Large intestine (tissue), 3 donors: ENCODE data around the gene ZSCAN12. TPM values are rescaled to one million over a fixed set of nuclear protein-coding genes. Genes with fewer than 3 reads are reported as not detected.

Source experiments
- DNase-seq, 2 donors: peaks; one replicate each; pipeline versions ENCODE4 v3.0.0 to v3.0.0-alpha.2; 2013
- H3K27ac ChIP-seq: one replicate; pipeline ENCODE4 v1.5.1; 2013; ENCODE audit warnings: low read length
- H3K27me3 ChIP-seq: 2 replicates; pipeline ENCODE4 v1.6.1; 2013; ENCODE audit warnings: low read length; ENCODE audit not compliant: control insufficient read depth, insufficient read depth
- H3K36me3 ChIP-seq: 2 replicates; pipeline ENCODE4 v1.6.1; 2013; ENCODE audit warnings: low read length; ENCODE audit not compliant: control insufficient read depth, insufficient read depth
- H3K4me1 ChIP-seq: one replicate; pipeline ENCODE4 v1.6.1; 2013; ENCODE audit warnings: low read length; ENCODE audit not compliant: control insufficient read depth, insufficient read depth
- H3K4me3 ChIP-seq: one replicate; pipeline ENCODE4 v1.5.1; 2013; ENCODE audit warnings: low read length
- H3K9me3 ChIP-seq: one replicate; pipeline ENCODE4 v1.6.1; 2013; ENCODE audit warnings: mild to moderate bottlenecking, low read depth, low read length, moderate library complexity; ENCODE audit not compliant: control insufficient read depth
- WGBS: methylation state at CpG from one replicate; pipeline ENCODE4 v1.1.5; 2013; ENCODE audit warnings: low lambda C conversion rate; ENCODE audit not compliant: insufficient coverage; 5-methylcytosine and 5-hydroxymethylcytosine counted together
- polyA plus RNA-seq: library from polyadenylated mRNA; unstranded; fragments of 120-200 nt; gene quantifications from one replicate; pipeline ENCODE4 v1.2.1, GENCODE V29; 2013

The ZSCAN12 gene
- polyA plus RNA-seq, 1 donor, result 7.7 TPM

DNA sequence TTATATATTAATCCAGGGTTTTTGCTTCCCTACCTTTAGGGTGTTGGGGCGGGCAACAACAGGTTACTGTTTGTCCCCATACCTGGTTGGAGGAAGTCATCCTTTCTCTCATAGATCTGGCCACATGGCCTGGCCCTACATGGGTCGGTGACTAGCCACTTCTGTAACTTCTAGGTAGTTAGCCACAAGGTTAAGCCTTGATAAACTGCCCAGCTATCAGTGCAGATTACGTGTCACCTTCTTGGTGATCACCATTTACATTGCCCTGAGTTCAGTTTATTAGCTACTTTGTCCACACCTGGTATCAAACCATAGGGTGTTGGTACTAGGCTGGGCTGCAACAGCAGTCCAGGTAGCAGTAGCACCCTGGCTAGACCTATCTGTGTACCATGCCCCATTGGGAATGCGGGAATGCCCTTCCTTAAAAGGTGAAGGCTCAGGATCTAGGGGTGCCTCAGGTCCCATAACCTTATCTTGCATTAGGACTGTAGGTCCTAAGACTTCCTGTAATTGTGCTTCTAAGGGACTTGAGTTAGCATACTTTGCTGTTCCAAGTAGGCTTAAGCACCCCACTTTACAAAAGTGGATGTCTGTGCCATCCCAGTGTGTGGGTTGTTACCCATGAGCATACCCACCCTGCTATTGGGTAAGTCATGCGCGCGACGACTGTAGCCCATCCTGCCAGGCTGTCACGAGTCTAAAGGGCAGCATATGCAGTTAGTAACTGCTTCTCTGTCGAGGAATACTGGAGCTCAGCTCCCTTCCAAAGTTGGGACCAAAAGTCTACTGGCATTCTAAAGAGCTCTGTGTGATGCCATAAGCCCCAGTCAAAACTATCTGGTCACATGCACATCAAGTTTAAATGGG lies 44.6 kb downstream of the ZSCAN12 start:
- H3K4me3 ChIP-seq, result no peak overlapping the region
- peaks cover 8% of the 10 kb centered on the region for H3K4me1 ChIP-seq

DNA sequence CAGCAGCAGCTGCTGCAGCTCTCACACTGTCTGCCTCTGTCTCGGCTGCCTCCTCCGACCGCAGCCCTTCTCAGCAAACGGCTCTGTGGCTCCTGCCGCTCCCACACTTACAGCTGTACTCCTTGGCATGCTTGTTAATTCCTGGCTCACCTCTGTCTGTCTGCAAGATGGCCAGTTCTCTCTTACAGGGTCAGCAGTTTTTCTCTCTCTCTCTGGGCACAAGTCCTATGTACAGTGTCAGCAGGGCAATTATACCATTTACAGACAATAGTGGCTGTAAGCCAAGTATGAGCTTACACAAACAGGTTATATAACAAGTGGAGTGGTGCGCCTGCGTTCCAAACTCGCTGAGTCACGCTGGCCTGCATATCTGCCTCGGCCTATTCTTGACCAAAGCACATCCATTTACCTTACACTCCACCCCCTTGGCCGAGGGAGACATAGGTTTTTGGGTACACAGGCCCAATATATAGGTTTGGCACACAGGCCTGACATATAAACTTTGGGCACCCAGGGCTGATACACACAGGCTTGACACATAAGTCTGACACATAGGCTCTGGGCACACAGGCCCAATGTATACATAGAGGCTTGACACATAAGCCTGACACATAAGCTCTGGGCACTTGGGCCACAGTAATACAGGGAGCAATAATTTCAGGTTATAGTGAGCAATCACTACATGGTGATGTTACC lies 45.4 kb downstream of the ZSCAN12 start:
- DNase-seq, result no peak
- Histone ChIP-seq H3K9me3 (no peaks in the 10 kb centered on the region), H3K27ac (no peak overlapping the region), H3K4me3 (no peak overlapping the region), H3K27me3 (no peaks in the 10 kb centered on the region), H3K36me3 (no peaks in the 10 kb centered on the region), H3K4me1 (peaks cover 8% of the 10 kb centered on the region)
- 100% methylated on average over 1 of the region's 11 CpGs for WGBS

More for the DNA sequence above, 44.6 kb downstream of the ZSCAN12 start:
- DNase-seq, result no peak
- H3K27ac ChIP-seq, result no peak overlapping the region
- H3K9me3 ChIP-seq, result no peaks in the 10 kb centered on the region
- no CpG with 5 or more reads among the region's 10 CpGs for WGBS
- H3K27me3 ChIP-seq, result no peaks in the 10 kb centered on the region
- no peaks in the 10 kb centered on the region for H3K36me3 ChIP-seq

DNA sequence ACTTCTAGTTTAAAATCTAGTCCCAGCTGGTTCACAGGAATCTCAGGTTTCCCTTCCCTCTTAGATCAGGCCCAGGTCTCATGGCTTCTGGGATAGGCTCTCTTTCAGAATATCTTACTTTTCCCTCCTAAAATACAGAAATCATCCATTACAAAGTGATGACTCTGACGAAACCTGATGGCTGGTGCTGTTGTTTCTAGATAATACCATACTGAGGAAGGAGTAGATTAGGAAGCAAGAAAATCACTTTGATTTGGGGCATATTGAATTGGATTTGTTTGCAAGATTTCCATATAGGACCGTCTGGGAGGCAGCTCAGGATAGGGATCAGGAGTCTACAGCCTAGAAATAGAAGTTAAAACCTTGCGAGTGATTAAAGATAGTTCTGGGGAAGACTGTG lies 46.2 kb downstream of the ZSCAN12 start:
- Histone ChIP-seq H3K27me3 (no peaks in the 10 kb centered on the region), H3K27ac (no peak overlapping the region), H3K4me3 (no peak overlapping the region), H3K9me3 (no peaks in the 10 kb centered on the region), H3K36me3 (no peaks in the 10 kb centered on the region), H3K4me1 (peaks cover 8% of the 10 kb centered on the region)
- WGBS, result 100% methylated on average over 2 of the region's 3 CpGs
- no peak for DNase-seq

DNA sequence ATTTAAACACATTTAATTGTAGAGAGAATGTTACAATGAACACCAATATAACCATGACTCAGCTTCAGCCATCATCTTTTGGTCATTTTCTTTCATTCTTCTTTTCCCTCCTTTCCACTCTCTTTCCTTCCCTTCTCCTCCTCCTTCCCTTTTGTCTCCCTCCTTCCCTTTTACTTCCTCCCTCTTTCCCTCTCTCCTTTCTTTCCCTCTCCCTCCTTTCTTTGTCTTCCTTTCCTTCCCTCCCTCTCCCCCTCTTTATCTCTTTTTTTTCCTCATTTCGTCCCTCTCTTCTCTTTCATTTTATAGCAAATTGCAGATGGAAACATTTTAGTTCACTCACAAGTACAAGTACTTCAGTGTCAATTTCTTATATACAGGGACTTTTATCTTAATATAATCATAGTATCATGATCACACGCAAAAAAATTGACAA lies 48.0 kb downstream of the ZSCAN12 start:
- no peaks in the 10 kb centered on the region for H3K36me3 ChIP-seq
- H3K4me1 ChIP-seq, result peaks cover 8% of the 10 kb centered on the region
- no peak for DNase-seq
- WGBS, result 82% methylated on average over 2 of the region's 2 CpGs
- peaks cover 4% of the 10 kb centered on the region for H3K27me3 ChIP-seq
- no peak overlapping the region for H3K27ac ChIP-seq
- H3K9me3 ChIP-seq, result no peaks in the 10 kb centered on the region
- no peak overlapping the region for H3K4me3 ChIP-seq

DNA sequence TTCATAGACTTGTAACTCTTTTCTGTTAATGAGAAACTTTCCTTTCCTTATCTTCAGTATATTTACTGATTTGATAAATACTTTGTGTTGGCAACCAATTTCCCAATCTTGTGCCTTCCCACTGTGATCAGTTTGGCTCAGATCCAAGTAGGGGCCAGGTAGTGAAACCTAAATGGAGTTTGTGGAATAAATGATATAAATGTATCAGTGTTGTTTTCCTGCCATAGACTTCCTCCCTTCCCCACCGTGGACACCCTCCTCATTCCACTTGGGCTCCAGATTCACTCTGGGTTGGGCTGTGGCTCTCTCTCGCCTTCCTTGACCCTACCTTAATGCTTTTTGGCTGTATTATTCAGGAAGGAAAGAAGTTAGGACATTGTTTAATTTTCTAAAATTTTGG lies 48.5 kb downstream of the ZSCAN12 start:
- no CpG with 5 or more reads among the region's 2 CpGs for WGBS
- Histone ChIP-seq H3K27me3 (peaks cover 5% of the 10 kb centered on the region), H3K9me3 (no peaks in the 10 kb centered on the region), H3K27ac (no peak overlapping the region), H3K4me3 (no peak overlapping the region), H3K36me3 (no peaks in the 10 kb centered on the region), H3K4me1 (peaks cover 5% of the 10 kb centered on the region)
- peak in 1 of 2 donors; percentile 34 for DNase-seq

DNA sequence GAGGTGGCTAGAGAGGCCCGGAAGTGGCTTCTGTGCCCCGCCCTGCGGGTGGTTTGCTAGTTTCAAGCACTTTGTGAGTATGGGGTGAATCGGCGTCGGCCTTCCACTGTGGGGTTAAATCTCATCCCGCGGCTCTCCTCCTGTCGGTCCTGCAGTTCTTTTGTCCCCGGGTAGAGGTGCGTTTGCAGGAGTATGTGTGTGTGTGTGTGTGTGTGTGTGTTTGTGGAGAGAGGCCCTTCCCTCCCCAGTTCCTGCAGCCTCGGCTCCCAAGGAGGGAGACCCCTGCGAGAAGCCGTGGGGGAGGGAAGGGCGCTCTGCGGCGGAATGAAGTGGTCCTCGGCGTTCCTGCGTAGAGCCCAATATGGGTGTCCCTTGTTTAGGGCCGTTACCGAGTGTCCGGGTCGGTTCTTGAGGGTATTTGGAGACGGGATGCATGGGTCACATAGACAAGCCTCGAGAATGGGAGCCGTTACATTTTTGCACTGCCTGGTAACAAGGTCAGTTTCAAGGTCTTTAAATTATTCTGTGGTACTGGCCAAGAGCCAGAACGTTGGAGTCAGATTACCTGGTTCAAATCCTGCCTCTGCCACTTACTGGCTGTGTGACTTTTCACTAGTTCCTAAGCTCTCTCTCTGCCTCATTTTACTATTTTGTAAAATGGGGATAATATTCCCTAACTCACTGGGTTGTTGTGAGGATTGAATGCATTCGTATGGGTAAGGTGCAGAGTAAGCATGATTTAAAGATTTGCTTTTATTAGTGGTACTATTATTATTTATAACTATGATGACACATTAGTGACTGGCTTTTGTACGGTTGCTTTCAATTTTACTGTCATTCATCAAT lies 49.4 kb downstream of the ZSCAN12 start, which contains the start of gene ZKSCAN3:
TSS of gene ZKSCAN3 (plus strand) at position 56 of the 846 bp plus-strand sequence. CDS start 9,640 bp downstream, outside the sequence.
- no peaks in the 10 kb centered on the region for H3K9me3 ChIP-seq
- peak within 1 kb of the TSS; percentile 84 for H3K4me3 ChIP-seq
- WGBS, result 50% methylated on average over 1 of the region's 30 CpGs
- peaks cover 14% of the 10 kb centered on the region for H3K27me3 ChIP-seq
- H3K36me3 ChIP-seq, result no peaks in the 10 kb centered on the region
- DNase-seq, result peak; percentile 70 to 89
- peaks cover under 1% of the 10 kb centered on the region for H3K4me1 ChIP-seq
- peak within 1 kb of the TSS; percentile 61 for H3K27ac ChIP-seq

DNA sequence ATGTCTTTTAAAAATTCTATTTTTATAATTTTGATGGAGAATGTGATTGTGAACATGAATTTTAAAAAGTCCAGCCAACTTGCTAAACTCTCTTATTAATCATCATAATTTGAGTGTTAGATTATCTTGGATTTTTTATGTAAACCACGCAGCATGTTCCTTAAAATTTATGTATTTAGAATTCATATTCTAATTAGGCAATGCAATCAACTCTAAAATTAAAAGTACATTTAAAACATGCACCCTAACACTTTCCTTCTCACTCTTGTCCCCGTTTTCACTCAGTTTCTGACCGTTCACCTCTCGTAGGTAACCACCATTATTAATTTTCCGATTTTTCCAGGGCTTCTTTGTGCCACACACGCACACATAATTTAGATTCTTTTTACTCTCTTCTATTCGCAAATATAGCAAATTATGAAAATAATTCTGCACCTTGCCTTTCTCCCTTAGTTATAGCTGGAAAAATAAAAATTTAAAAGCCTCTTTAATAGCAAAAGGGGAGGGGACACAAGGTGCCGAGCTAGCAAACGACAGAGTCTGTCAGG lies 50.1 kb downstream of the ZSCAN12 start:
- no peaks in the 10 kb centered on the region for H3K4me1 ChIP-seq
- 2% methylated on average over 6 of the region's 9 CpGs for WGBS
- DNase-seq, result no peak

DNA sequence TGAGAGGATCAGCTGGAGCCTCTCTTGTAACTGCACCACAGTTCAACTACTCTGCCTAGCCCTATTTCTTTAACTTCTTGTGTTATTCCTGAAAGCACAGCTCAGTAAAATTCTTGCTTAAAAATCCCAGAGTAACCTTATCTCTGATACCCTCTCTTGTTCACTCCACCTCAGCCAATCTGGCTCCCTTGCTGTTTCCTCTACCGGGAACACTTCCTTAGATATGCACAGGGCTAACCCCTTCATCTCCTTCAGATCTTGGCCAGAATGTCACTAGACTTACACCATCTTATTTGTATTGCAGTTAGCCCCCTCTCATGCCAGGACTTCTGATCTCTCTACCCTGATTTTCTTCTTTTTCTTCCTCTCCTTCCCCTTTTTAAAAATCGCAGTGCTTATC lies 52.4 kb downstream of the ZSCAN12 start:
- Histone ChIP-seq H3K27me3 (peaks cover 17% of the 10 kb centered on the region), H3K27ac (no peak overlapping the region), H3K9me3 (no peaks in the 10 kb centered on the region), H3K36me3 (no peaks in the 10 kb centered on the region), H3K4me3 (no peak overlapping the region), H3K4me1 (no peaks in the 10 kb centered on the region)
- 89% methylated on average over 1 of the region's 2 CpGs for WGBS
- DNase-seq, result no peak

More for the DNA sequence above, 50.1 kb downstream of the ZSCAN12 start:
- Histone ChIP-seq H3K36me3 (no peaks in the 10 kb centered on the region), H3K27me3 (peaks cover 16% of the 10 kb centered on the region), H3K27ac (peak overlapping the region; percentile 61), H3K9me3 (no peaks in the 10 kb centered on the region), H3K4me3 (peak overlapping the region; percentile 84)

DNA sequence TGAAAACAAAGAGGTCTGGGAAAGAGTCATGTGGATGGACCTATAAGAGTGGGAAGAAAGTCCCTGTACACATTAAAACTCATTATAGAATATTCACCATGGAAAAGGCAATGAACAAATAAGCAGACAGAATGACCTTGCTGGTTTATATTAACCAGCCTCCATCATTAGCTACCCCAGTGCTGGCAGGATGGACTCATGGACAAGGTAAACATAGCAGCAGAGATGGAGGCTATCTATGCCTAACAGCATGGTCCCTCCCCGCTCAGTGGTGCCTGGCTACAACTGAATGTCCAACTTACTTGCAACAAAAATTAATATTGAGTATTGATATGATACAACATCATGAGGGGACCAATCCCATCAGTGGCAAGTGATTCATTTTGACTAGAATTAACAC lies 54.3 kb downstream of the ZSCAN12 start:
- no peak for DNase-seq
- Histone ChIP-seq H3K27ac (no peak overlapping the region), H3K27me3 (peaks cover 17% of the 10 kb centered on the region), H3K36me3 (no peaks in the 10 kb centered on the region), H3K9me3 (no peaks in the 10 kb centered on the region), H3K4me3 (no peak overlapping the region), H3K4me1 (no peaks in the 10 kb centered on the region)
- WGBS, result no CpG with 5 or more reads among the region's 1 CpG
